Activated T-cell treated with anti-CD3 and anti-CD28 coated beads for 1 hour (primary cell): ENCODE results near the gene TNPO3.
"Not testable (repeated sequence)": the region's sequence is repeated elsewhere in the genome, so short reads cannot be mapped to it uniquely, and the experiment has no call there.

Experiments used
- DNase-seq: peaks from one replicate; pipeline ENCODE4 v3.0.0-alpha.2; 2020; ENCODE audit warnings: low read depth

The TNPO3 gene

DNA sequence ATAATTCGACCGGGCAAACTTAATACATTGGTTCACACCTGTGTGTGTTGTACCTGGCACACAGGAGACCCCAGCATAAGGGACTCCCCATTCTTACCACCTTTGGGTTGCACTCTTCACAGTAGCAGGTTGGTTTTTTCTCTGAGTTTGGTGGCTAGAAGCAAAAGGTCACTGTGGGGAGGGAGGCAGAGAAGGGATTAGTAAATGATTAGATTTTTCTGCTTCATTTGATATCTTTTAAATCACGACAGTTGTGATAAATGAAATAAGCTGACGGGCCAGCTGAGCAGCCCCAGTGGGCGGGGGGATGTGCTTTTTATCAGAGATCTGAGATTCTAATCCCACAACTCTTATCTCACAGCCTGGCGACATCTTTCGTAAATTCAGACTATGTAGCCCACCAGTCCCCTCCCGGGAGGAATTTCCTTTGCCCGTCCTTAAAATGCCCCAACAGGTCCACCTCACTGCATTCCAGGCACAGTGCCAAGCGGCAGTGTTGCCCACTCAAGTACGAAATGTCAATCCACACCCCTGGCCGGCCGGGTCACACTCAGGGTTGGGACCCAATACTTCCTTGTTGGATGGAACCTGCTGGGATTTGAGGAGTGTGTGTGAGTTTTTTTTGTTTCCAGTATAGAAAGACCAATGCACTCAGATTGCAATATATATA is 133.9 kb downstream of the TNPO3 start:
- no peak for DNase-seq

DNA sequence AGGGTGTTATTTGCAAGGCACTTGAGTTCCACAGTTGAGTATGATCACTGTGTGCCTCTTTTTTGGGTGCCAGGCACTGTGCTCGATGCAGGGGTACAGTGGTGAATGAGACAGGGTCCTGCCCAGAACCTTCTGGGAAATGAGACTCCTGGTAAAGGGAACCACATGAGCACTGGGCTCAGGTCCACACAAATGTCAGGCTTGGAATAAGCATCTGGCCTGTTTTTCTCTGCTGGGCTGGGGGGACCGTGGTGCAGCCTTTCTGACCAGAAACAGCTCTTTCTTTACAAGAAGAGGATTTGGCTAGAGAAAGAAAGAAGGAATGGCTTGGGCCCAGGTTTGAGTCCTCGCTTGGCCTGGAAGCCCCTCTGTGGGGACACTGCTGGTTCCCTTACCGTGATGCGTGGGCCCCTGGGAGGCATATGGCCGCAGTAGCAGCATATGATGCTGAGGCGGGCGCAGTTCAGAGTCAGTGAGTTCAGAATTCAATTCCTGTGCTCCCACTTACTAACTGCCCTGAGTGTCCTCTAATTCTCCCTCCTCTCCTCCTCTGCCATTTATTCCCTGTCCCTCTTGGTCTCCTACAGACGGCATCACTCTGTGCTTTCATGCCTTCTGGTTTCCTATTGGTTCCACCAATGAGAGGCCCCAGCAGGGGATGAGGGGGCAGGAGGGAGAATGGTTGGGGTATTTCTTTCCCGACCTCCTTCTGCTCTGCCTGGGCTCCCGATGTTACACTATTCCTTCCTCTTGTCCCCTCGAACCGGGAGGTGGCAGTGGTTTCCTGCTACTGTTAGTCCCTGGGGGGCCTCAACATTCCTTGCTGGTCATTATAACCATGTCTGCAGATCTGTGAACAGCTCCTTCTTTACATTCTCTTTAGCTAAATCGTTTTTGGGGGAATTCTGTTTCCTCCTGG is 134.8 kb downstream of the TNPO3 start:
- DNase-seq: no peak

GRCh38 chr7:128919241-128919640 is 135.7 kb downstream of the TNPO3 start:
- DNase-seq: no peak

DNA sequence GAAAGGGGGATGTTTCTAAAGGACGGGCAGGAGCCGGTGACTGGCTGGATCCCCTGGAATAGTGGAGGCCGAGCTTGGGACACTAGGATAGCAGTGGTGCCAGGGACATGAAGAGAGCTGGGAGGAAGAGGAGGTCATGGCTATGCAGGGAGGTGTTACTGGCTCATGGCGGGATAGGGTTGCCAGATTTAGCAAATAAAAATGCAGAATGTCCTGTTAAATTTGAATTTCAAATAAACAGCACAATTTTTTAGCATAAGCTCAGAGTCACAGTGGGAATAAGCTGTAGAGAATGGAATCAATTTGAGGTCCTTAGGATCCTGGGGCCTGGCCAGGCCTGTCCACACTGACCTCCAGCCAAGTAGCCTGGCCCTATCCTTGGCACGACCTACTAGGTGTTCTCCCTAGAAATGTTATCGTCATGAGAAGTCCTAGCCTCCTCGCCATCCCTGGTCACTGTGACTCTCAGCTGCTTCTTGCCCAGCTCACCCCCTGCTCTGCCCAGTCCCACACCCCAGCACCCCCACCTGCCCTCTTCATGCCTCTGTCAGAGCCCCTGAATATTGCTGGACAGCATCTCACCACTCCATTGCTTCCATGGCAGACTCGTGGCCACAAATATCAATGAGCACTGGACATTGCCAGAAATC is 136.8 kb downstream of the TNPO3 start:
- DNase-seq: no peak

GRCh38 chr7:128917122-128917521 is 137.8 kb downstream of the TNPO3 start:
- no peak for DNase-seq

GRCh38 chr7:128916643-128916915 is 138.3 kb downstream of the TNPO3 start:
- DNase-seq: no peak

DNA sequence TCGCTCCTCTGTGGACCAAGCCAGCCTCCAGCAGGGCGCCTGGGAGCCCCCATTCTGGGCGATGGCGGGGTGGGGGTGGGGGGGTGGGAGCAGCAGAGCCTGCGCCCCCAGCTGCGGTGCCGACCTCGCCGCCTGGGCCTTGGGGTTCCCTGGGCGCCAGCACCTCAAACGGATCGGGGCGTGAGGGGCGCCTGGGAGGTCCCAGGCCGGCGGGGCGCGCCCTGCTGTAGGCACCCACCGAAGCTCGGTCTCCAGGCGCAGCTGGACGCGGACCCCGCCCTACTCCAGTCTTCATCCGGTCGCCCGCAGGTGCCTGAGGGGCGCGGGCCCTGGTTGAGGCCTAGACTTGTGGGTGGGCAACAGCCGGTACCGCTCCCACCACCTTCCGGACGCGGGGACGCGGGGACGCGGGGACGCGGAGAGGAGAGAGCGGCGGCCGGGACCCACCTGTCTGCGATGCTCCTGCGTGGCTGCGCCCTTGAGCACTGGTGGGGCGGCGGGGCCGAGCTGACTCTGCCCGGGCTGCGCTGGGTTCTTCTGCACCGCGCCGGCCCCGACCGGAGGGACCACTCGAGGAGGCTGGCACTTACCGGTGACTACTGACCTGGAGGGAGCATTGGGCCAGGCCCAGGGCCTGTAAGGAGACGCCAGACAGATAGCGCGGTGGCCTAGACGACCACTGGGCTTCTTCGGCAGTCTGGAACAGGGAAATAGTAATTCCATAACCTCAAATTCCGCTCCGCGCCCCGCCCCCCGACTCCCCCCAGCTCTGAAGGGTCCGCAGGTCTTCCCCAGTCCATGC is 138.9 kb downstream of the TNPO3 start:
- DNase-seq: no peak

DNA sequence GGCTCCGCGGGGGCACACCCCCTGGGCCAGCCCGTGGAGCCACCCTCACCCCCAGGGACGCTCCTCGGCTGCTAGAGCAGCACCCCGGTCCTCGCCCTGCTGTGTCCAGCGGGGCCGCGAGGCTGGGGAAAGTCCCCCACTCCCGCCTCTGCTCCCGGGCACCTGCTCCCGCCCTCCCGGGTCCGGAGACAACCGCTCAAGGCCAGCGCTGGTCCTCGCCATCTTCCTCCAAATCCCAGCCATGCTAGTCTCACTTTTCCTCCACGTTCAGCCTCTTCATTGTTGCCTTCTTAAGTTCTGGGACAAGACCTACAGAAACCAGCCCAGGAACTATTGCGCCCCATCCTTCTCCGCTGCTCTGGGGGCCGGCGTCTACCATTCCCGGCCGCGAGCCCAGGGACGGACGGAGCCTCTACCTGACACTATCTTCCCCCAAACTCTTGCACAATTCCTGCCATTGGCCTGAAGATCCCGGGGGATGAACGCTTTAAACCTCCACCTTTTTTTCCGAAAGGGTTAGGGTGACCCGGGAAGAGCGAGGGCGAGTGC is 139.6 kb downstream of the TNPO3 start:
- no peak for DNase-seq

- no peak for DNase-seq
These were observed 140.3 kb downstream of the TNPO3 start for GRCh38 chr7:128914566-128915151.

GRCh38 chr7:128913870-128914565 is 140.9 kb downstream of the TNPO3 start:
- DNase-seq: no peak

- not testable (repeated sequence) for DNase-seq
These were observed 142.0 kb downstream of the TNPO3 start for GRCh38 chr7:128912709-128913495.

DNA sequence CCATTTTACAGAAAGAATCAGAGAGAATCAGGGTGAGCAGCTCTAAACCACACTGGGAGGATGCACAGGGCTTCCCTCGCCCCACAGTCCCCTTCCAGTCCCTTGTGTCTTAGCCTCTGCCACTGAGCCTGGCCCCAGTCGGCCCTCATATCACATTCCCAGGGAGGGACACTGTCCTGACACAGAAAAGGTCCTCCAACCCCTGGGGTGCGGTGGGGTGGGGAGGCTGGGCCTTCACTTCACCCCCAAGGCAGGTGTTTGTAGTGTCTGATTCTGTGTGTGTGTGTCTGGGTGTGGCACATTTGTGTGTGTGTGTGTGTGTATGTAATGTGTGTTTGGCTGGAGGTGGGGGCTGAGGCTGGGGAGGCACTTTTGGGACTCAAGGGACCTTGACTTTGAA is 142.6 kb downstream of the TNPO3 start:
- DNase-seq: no peak

DNA sequence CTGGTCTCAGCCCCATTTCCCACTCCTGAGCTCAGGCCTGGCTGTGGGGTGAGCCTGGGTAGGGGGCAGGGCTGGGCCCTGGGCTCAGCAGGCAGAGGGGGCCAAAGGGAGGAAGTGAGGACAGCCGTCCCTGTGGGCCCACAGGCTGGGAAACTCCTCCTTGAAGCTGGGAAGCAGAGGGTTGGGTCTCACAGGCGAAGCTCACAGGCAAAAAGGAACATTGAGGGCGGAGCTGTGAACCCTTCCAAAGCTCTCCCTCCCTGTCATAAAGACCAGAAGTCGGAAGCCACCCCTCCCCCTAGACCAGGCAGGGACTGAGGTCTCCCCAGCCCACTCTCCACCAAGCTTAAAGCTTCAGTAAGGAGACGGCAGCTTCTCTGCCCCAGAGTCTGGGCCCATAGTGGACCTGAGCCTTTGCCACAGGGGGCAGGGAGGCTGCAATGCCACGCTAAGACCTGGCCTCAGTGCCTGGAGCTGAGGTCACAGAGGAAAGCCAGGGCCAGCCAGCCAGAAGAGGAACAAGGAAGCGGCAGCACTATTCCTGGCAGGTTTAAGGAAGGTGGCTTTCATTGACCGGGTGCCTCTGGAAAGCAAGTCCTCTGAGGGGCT is 143.4 kb downstream of the TNPO3 start:
- DNase-seq: no peak

DNA sequence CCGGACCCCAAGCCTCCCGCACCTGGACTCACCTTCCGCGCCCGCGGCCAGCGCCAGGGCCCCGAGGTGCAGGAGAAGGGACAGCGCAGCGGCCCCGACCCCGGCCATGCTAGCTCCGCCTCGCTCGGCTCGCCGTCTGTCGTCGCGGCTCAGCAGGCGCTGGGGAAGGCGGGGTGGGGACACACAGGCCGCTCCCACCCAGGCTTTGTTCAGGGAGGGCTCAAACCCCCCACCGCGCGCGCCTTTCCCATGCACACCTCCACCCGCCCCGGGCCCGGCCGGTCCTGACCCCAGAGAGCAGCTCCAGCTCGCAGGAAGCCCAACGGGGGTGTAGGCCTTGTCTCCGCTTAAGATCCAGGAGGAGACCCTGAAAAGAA is 144.4 kb downstream of the TNPO3 start, which contains the start of gene KCP:
KCP (minus strand) TSS at position 141 of the 377 bp plus-strand sequence; CDS start at position 108, 33 bp downstream.
- DNase-seq: no peak

- no peak for DNase-seq
These were observed 145.0 kb downstream of the TNPO3 start for GRCh38 chr7:128909625-128910568.

- DNase-seq: no peak
These were observed 145.9 kb downstream of the TNPO3 start for GRCh38 chr7:128908750-128909624.

GRCh38 chr7:128906766-128907559 is 147.9 kb downstream of the TNPO3 start:
- DNase-seq: no peak
